A549 (cell line): ENCODE measurements around the gene UNC13C.

Source experiments
- CTCF ChIP-seq: fragments of >200 bp; sonication (Bioruptor Twin); formaldehyde crosslinking; IDR thresholded peaks from 3 replicates; pipeline ENCODE4 v1.5.1; 2016
- POLR2A ChIP-seq: IDR thresholded peaks from 2 replicates; pipeline ENCODE4 v1.6.1; 2012; ENCODE audit warnings: mild to moderate bottlenecking, low read length

- TF ChIP-seq POLR2A: no peak
- TF ChIP-seq CTCF: no peak
These were observed 540.1 kb downstream of the UNC13C start for GRCh38 chr15:54518156-54518882.
